NB4 (cell line): ENCODE results near the gene STYX.

Experiments used
- POLR2A ChIP-seq: IDR thresholded peaks from 2 replicates; pipeline ENCODE4 v1.6.1; 2011; ENCODE audit warnings: mild to moderate bottlenecking; ENCODE audit not compliant: insufficient read length; ENCODE audit errors: extremely low read depth
- TF ChIP-seq, protein P1 (sequence below): IDR thresholded peaks from one replicate; pipeline ENCODE4 v1.5.1; 2012; ENCODE audit warnings: low read depth, low read length
- TF ChIP-seq, protein P2 (sequence below): IDR thresholded peaks from 2 replicates; pipeline ENCODE4 v1.6.1; 2011; ENCODE audit warnings: low read depth, low read length

DNA sequence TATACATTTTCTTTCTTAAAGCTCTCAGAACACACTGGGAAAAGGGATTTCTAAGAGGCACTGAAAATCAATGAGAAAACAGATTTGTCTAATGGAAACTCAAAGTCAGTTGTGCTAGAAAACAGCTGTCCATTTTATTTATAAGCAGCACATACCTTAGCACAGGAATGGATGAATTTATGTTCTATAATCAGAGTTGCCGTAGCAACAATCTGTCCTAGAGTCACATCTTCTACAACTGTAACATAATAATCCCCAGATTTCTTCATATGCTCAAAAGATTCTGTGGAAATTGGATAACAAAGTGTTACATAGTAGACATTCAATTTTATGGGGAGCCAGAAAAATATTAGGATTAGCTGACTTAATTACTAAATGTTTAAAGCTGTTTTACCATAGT is 51.7 kb downstream of the STYX start:
- TF ChIP-seq, protein P1, sequence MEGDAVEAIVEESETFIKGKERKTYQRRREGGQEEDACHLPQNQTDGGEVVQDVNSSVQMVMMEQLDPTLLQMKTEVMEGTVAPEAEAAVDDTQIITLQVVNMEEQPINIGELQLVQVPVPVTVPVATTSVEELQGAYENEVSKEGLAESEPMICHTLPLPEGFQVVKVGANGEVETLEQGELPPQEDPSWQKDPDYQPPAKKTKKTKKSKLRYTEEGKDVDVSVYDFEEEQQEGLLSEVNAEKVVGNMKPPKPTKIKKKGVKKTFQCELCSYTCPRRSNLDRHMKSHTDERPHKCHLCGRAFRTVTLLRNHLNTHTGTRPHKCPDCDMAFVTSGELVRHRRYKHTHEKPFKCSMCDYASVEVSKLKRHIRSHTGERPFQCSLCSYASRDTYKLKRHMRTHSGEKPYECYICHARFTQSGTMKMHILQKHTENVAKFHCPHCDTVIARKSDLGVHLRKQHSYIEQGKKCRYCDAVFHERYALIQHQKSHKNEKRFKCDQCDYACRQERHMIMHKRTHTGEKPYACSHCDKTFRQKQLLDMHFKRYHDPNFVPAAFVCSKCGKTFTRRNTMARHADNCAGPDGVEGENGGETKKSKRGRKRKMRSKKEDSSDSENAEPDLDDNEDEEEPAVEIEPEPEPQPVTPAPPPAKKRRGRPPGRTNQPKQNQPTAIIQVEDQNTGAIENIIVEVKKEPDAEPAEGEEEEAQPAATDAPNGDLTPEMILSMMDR = no peak
- TF ChIP-seq POLR2A = no peak
- TF ChIP-seq, protein P2, sequence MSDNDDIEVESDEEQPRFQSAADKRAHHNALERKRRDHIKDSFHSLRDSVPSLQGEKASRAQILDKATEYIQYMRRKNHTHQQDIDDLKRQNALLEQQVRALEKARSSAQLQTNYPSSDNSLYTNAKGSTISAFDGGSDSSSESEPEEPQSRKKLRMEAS = no peak
